AG09309 (cell line): ENCODE measurements around the gene SNX30.

Source experiments
- DNase-seq: peaks from one replicate; pipeline ENCODE4 v3.0.0-alpha.2; 2010; ENCODE audit warnings: low read depth
- H3K4me3 ChIP-seq: 2 replicates; pipeline ENCODE4 v1.5.1; 2011; ENCODE audit warnings: mild to moderate bottlenecking, low read depth, low read length, moderate library complexity; ENCODE audit not compliant: control insufficient read depth
- CTCF ChIP-seq: IDR thresholded peaks from 2 replicates; pipeline ENCODE4 v1.5.1; 2011; ENCODE audit warnings: mild to moderate bottlenecking, low read depth, low read length, inconsistent platforms; ENCODE audit not compliant: insufficient read depth, control insufficient read depth; ENCODE audit errors: missing control alignments

Gene SNX30

GRCh38 chr9:112731971-112732370, 18.6 kb upstream of the SNX30 start:
- H3K4me3 ChIP-seq, result no peak overlapping the region

GRCh38 chr9:112734892-112735291, 15.7 kb upstream of the SNX30 start:
- TF ChIP-seq CTCF, result no peak
- H3K4me3 ChIP-seq, result no peak overlapping the region
- no peak for DNase-seq

More at GRCh38 chr9:112731971-112732370, 18.6 kb upstream of the SNX30 start:
- DNase-seq, result no peak
- TF ChIP-seq CTCF, result no peak

- DNase-seq, result no peak
- TF ChIP-seq CTCF, result peak; percentile 47
- H3K4me3 ChIP-seq, result no peak overlapping the region
Observed at GRCh38 chr9:112743216-112743836, 7.2 kb upstream of the SNX30 start.

- no peak for DNase-seq
- H3K4me3 ChIP-seq, result no peak overlapping the region
Observed at GRCh38 chr9:112744177-112744576, 6.4 kb upstream of the SNX30 start.

GRCh38 chr9:112747094-112747493, 3.5 kb upstream of the SNX30 start:
- no peak for DNase-seq
- no peak for TF ChIP-seq CTCF
- no peak overlapping the region for H3K4me3 ChIP-seq

More at GRCh38 chr9:112744177-112744576, 6.4 kb upstream of the SNX30 start:
- TF ChIP-seq CTCF, result no peak

GRCh38 chr9:112750764-112751055, 150 bp downstream of the SNX30 start:
- peak overlapping the region; percentile 85 for H3K4me3 ChIP-seq
- no peak for TF ChIP-seq CTCF
- DNase-seq, result no peak

GRCh38 chr9:112751056-112751795, 666 bp downstream of the SNX30 start:
- TF ChIP-seq CTCF, result no peak
- H3K4me3 ChIP-seq, result peak overlapping the region; percentile 85
- no peak for DNase-seq
